ENCODE data around the gene DNM3.

The DNM3 gene

DNA sequence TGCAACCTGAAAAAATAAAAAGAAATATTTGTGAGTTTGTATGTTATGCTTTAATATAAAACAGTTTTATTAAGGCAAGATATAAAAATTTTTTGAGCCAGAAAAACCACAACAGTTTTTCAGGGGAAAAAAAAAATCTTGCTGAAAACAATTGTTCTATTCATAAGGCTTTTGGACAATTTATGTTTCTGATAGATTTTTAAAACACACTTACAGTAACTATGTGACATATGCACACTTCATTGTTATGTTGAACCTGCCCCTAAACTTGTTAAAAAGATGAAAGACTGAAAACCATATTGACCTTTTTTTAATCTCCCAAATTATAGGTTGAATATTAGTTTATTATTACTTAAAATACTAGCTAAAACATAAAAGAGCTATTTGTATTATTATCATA, 299.3 kb downstream of the DNM3 start:
- DNase-seq (ENCODE audit: low read depth), result no peak

- no peak for DNase-seq (ENCODE audit: low read depth)
Observed at GRCh38 chr1:172141341-172141881, 300.1 kb downstream of the DNM3 start.

DNA sequence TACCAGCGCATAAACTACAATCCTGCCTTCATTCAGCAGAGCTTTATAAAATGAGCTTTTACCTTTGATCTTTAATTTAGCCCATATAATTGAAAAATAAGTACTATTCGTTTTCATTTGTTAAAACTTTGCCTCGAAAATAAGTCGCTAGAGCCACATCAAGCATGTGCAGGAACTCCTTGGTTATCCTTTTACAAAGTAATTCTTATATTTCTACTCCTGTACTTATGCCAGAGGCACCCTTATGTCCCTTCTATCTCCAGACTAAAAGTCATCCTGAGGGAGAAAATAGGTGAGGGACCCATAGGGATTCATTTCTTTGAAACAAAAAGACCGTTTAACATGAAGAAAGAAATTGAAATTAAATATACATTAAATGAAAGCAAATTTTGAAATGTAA, 301.0 kb downstream of the DNM3 start:
- no peak for DNase-seq (ENCODE audit: low read depth)

GRCh38 chr1:172143384-172144055, 302.2 kb downstream of the DNM3 start:
- DNase-seq (ENCODE audit: low read depth), result no peak

- DNase-seq (ENCODE audit: low read depth), result no peak
Observed at GRCh38 chr1:172144445-172145061, 303.3 kb downstream of the DNM3 start.

- DNase-seq (ENCODE audit: low read depth), result no peak
Observed at GRCh38 chr1:172145231-172145651, 303.9 kb downstream of the DNM3 start.

GRCh38 chr1:172145656-172146055, 304.4 kb downstream of the DNM3 start:
- no peak for DNase-seq (ENCODE audit: low read depth)

- DNase-seq (ENCODE audit: low read depth), result no peak
Observed at GRCh38 chr1:172146141-172146850, 305.0 kb downstream of the DNM3 start.

- DNase-seq (ENCODE audit: low read depth), result no peak
Observed at GRCh38 chr1:172147541-172147940, 306.2 kb downstream of the DNM3 start.

- DNase-seq (ENCODE audit: low read depth), result no peak
Observed at GRCh38 chr1:172148213-172148612, 306.9 kb downstream of the DNM3 start.

GRCh38 chr1:172148707-172149106, 307.4 kb downstream of the DNM3 start:
- no peak for DNase-seq (ENCODE audit: low read depth)

DNA sequence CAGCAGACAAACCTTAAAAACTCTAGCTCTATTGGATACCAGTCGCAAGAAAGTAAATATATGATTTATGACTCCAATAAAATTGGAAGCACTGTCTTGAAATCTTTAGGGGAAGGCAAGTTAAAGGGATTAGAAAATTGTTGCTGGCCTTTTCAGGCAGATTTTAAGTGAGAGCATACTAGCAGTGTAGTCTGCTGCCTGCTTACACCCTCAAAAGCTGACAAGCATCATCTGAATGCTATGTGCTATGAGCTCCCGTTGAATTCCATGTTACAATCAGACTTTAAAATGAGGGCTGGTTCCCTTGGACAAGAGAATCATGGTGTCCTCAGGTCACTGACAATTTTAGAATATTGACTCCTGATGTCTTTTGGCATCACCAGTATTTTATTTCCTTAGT, 308.0 kb downstream of the DNM3 start:
- DNase-seq (ENCODE audit: low read depth), result no peak

DNA sequence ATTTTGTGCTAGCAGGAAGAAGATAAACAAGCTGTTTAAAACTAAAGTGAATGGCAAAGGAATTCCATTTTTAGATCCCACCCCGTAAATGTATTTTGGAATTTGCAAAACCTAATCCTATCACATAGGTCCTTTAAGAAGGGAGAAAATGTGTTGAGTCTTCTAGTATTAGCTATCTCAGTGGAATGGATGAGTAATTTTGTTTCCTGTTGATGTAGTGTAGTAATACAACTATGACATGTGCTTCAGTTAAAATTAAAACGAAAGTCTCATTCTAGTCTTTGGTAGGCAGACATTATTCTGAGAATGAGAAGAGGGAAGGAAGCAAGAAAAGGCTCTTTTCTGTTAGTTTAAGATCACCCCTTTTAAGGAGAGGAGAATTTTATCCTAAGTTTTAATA, 313.3 kb downstream of the DNM3 start:
- no peak for DNase-seq (ENCODE audit: low read depth)

DNA sequence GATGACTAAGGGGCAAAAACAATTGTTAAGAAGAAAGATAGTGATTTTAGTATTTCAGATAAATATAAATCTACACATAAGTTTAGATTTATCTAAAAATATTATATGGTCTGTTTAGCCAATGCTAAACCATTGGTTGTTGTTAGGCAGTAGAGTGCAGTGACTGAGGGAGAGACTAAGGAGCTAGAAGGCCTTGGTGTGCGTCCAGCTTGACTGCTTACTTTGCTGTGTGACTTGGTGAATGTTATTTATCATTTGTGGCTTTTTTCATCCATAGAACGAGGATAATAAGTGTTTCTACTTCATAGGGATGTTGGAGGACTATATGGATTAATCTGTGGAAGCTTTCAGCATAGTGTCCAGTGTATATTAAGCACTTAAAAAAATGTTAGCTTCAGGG, 314.5 kb downstream of the DNM3 start:
- no peak for DNase-seq (ENCODE audit: low read depth)

DNA sequence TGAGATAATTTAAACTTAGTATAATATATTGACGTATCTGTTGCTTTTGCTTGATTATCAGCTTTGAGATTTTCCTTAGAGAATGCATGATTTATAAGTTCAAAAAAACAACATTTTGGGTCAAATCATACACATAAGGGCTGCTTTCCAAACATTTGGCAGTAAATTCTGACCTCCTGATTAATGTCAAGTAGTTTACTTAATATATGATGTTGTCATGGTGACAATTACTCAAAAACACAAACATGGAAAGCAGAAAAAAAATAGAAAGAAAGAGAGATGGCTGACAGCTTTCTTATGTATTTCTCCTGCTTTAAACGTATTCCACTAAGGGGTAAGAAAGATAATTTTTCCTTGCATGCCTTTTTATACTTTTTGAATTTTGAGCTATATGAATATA, 320.9 kb downstream of the DNM3 start:
- no peak for DNase-seq (ENCODE audit: low read depth)

GRCh38 chr1:172163498-172164215, 322.4 kb downstream of the DNM3 start:
- DNase-seq (ENCODE audit: low read depth), result no peak

- no peak for DNase-seq (ENCODE audit: low read depth)
Observed at GRCh38 chr1:172165403-172165802, 324.1 kb downstream of the DNM3 start.

GRCh38 chr1:172167796-172168596, 326.7 kb downstream of the DNM3 start:
- no peak for DNase-seq (ENCODE audit: low read depth)

- DNase-seq (ENCODE audit: low read depth), result no peak
Observed at GRCh38 chr1:172168597-172168872, 327.2 kb downstream of the DNM3 start.

DNA sequence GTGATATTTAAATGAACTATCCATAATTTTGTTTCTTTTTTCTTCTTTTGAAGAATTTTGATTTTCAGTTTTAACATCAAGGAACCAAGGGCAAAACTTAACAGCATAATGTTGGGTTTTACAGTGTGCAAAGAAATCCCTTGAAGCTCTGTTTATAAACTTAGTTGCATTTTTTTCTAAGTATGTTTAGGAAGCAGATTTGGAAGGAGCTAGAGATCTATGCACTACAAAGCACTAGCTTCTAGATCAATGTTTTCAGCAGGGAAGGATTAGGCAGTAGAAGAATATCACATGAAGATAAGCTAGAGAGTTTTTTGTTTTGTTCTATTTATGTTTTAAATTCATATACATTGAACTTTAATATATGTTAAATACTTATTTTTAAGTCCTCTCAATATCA, 328.5 kb downstream of the DNM3 start:
- no peak for DNase-seq (ENCODE audit: low read depth)

GRCh38 chr1:172172352-172172831, 331.1 kb downstream of the DNM3 start:
- DNase-seq (ENCODE audit: low read depth), result no peak

DNA sequence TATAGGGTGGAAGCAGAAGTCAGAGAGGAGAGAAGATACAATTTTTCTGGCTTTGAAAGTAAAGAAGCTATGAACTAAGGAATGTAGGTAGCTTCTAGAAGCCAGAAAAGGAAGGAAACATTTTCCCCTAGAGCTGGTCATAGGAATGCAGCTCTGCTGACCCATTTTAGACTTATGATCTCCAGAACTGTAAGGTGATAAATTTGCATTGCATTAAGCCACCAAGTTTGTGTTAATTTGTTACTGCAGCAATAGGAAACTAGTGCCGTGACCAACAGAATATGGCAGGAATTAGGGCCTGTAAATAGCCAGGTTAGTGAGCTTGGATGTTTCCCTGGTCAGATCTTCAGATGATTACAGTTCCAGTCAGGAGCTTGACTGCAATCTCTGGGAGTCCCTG, 334.9 kb downstream of the DNM3 start:
- no peak for DNase-seq (ENCODE audit: low read depth)
